HG02938 (cell line): ENCODE results near the gene PLEKHA7.
A peak's percentile ranks its signal among the peaks of the same experiment; 100 is the strongest.

Experiments used
- ATAC-seq: cut with Tn5 transposase; IDR thresholded peaks from one replicate; pipeline ENCODE4 v1.9.1; 2021; ENCODE audit warnings: mild to moderate bottlenecking, moderate library complexity; ENCODE audit not compliant: unreplicated experiment

The PLEKHA7 gene

DNA sequence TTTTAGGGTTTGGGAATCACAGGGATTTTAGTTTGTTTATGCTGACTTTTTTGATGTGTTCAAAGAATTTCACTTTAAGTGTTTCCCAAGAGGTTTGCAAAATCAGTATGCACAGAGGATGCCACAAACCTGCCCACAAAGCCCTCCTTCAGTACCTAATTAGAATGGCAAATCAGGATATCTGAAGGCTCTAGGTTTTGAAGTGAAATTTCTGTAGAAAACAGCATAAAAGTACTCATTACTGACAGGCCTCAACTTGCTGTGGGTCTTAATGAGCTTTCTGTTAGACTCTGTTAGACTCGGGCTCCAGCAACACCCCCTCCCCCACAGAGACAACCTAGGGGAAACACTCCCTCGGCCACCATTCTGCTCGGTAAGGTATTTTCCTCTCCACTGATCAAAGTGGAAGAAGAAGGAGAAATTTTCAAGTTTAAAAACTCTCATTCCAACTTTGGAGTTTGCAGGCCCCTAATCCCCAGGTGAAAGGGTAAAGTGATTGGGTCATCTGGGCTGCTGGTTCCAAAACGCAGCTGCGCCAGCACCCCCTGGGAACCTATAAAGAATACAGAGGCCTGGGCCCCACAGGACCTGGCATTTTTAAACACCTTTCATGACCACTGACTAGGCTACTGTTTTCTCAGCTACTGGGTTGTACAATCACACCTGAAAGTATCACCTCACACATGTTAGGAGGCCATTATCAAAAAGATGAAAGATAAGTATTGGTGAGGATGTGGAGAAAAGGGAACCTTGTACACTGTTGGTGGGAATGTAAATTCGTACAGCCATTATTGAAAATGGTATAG is 67.5 kb downstream of the PLEKHA7 start:
- peak; percentile 60 for ATAC-seq

GRCh38 chr11:16945671-16946469 is 68.3 kb downstream of the PLEKHA7 start:
- ATAC-seq = peak; percentile 67

GRCh38 chr11:16942911-16943310 is 71.3 kb downstream of the PLEKHA7 start:
- no peak for ATAC-seq

GRCh38 chr11:16942342-16942741 is 71.9 kb downstream of the PLEKHA7 start:
- no peak for ATAC-seq

GRCh38 chr11:16941935-16942334 is 72.3 kb downstream of the PLEKHA7 start:
- no peak for ATAC-seq

- no peak for ATAC-seq
Observed at GRCh38 chr11:16938061-16938460, 76.2 kb downstream of the PLEKHA7 start.

GRCh38 chr11:16936643-16937042 is 77.6 kb downstream of the PLEKHA7 start:
- ATAC-seq = no peak

DNA sequence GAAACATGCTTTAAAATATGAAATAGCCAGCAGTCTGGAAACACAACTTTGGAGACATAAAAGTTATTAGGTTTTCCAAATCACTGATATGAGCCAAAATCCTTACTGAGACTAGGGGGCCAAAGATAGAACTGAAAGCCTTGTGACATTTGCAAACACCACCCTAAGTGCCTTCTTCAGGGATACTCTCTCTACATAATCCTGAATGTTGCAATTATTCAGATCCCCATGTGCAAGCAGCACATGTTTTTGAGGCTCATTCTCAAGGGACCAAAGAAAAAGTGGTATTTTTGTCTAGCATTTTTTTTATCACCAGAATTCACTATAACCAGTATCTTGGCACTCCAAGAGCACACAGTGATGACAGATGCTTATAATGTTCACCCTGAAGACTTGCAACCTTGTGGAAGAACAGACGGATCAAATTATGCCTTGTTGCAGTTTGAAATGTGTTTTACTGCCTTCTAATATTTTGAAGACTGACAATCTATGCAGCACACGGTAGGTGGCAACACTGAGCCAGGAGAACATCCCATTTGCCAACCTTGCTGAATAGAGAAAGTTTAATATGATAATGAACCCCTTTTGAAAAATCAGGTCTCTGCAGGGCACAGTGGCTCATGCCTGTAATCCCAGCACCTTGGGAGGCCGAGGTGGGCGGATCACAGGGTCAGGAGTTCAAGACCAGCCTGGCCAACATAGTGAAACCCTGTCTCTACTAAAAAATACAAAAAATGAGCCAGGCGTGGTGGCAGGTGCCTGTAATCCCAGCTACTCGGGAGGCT is 78.5 kb downstream of the PLEKHA7 start:
- no peak for ATAC-seq

DNA sequence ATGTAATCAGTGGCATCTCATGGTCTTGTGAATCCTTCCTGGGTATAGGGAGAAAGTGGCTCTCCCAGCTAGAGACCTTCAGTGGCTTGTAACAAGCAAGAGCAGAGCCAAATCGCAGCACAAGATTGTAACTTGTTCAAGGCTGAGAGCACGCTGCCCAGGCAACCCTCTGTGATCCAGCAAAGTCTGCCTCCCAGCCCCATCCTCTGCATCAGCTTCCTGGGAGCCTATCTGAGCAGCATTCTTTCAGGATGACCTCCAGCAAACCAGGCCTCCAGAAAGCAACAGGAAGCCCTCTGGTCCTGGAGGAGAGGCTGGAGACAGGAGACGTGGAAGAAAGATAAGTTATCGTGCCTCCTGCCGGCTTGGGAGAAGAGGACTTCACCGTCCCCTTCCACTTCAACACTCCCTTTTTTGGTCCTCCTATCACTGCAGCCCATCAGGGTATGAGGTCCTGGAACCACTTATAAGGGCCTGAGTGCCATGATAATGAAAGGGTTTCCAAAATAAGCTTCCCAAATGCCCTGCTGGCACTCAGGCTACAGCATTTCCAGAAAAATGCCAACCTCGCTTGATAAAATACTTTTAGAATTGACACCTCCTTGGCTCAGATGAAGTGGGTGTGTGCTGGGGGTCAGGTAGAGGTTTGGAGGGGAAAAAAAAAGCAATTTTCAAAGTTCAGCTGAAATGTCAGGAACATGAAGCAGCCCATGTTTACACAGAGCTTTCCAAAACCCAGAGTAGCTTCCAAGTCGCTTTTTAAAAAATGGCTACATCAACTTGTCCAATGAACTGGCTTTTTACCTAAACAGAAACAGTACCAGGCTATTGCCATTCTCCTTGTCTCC is 80.2 kb downstream of the PLEKHA7 start:
- ATAC-seq = no peak

GRCh38 chr11:16933291-16933690 is 80.9 kb downstream of the PLEKHA7 start:
- ATAC-seq = no peak

GRCh38 chr11:16928044-16928443 is 86.2 kb downstream of the PLEKHA7 start:
- ATAC-seq = no peak

GRCh38 chr11:16926883-16927626 is 87.2 kb downstream of the PLEKHA7 start:
- no peak for ATAC-seq

GRCh38 chr11:16925561-16926065 is 88.6 kb downstream of the PLEKHA7 start:
- ATAC-seq = no peak

DNA sequence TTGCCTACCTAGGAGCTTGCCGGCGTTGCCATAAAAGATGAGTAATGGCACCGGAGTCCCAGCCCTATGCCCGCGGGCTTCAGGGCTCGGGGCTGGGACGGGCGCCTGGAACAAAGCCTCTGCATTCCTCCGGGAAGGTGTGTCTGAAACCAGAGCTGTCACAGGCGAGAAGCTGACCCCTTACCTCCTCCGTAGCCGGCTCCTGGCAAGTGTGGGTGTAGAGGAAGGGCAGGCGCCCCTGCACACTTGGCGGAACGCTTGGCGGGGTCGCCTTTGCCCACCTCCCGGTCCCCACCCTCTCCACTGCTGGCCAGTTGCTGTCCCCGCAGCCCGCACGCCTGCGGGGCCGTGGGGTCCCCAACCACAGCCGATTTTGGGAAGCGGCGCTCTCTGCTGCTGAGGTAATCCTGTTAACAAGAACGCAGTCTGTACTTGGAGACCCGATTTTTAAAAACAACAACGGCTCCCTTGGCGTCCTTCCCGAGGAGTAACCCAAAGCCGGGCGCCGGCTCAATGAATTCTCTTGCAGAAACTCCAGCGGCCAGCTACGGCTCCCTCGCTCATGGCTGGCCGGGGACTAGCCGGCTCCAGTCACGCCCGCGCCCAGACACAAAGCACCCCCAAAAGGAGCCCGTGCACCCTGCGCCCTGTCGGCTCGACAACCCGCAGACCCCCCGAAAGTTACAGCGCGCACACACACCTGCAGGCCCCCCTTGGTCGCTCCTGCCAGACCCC is 89.2 kb downstream of the PLEKHA7 start:
- ATAC-seq = peak; percentile 19

GRCh38 chr11:16924462-16924825 is 89.8 kb downstream of the PLEKHA7 start:
- peak; percentile 29 for ATAC-seq

DNA sequence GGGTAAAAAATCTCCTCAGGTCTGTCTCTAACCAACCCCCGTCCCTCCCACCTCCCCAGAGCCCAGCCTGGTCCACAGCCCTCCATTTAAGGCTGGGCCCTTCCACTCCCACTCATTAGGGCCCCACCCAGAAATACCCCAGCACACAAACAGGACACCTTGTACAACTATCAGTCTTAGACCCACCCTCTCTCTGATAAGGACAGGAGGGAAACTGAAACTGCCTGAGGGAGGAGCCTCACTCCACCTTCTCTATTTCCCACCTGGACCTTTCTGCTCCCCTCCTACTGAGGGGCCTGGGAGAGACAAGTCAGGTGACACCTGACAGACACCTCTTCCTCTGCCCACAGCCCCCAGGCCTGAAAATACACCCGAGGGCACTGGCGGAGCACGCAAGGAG is 90.2 kb downstream of the PLEKHA7 start:
- ATAC-seq = peak; percentile 63

DNA sequence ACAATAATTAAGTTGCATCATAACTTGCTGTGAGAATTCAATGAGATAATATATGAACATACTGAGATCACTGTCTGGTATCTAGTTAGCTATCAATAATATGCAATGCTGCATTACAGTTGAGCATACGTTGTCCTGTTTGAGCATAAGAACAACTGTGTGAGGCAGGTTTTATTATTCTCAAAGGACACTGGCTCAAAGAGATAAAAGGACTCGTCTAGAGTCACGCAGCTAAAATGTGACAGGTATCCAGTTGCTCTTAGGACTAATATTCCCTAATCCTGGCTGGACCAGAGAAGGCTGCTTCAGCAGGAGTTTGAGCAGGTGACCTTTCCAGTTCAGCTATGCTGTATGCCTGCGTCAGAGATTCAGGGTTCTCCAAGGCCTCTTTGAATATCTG is 92.5 kb downstream of the PLEKHA7 start:
- ATAC-seq = no peak

- no peak for ATAC-seq
Observed at GRCh38 chr11:16921019-16921418, 93.2 kb downstream of the PLEKHA7 start.

DNA sequence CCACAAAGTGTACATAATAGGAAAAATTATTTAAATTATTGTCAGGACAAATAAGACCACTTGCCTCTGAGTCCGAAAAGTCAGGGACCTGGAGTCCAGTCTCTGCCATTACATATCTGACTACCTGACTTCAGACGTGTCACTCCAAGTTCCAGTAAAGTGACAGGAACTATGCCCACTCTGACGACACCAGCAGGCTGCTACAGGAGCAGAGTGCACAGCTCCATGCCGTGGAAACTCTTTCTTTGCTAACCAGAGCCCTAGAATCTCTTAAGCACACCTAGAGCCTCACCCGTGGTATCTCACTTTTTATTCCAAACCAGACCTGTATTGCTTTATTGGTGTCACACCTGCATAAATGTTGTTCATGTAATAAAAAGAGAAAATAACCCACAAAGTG is 93.7 kb downstream of the PLEKHA7 start:
- ATAC-seq = no peak
